PC-3 (cell line): ENCODE measurements around the gene ADAMTS1. TPM values are rescaled to one million over a fixed set of nuclear protein-coding genes. Genes with fewer than 3 reads are reported as not detected.

Experiments used
- ATAC-seq: fragments of 200-7000 bp; cut with Tn5 transposase; 2 replicates; pipeline ENCODE4 v1.9.1; 2020; ENCODE audit warnings: mild to moderate bottlenecking, moderate library complexity
- BruUV-seq: library from RNA; stranded (reverse); fragments of 400-500 nt; replicated peaks from 2 replicates; lab custom pipeline; 2021; lab: Mats Ljungman, UMichigan
- CTCF ChIA-PET: fragments of 300-600 bp; sonication (Branson Sonifier 250); formaldehyde crosslinking; loops from one replicate; lab custom pipeline; 2022; ENCODE audit warnings: antibody characterized with exemption; lab: Charles Lee
- POLR2A ChIA-PET: fragments of 300-600 bp; sonication (Branson Sonifier 250); formaldehyde crosslinking; loops from one replicate; lab custom pipeline; 2022; ENCODE audit warnings: antibody characterized with exemption; ENCODE audit not compliant: unreplicated experiment; lab: Charles Lee
- DNase-seq: peaks from one replicate; pipeline ENCODE4 v3.0.0-alpha.2; 2015
- H2AFZ ChIP-seq: fragments of 300-600 bp; sonication (generic); 2 replicates; pipeline ENCODE4 v1.6.0; 2016; ENCODE audit warnings: antibody characterized with exemption, low read length
- H3F3A ChIP-seq: fragments of 300-600 bp; sonication (generic); one replicate; pipeline ENCODE4 v1.6.0; 2017; ENCODE audit warnings: antibody characterized with exemption, low read length, control low read depth, mild to moderate bottlenecking; ENCODE audit not compliant: unreplicated experiment
- H3K27ac ChIP-seq: fragments of 300-600 bp; sonication (generic); 2 replicates; pipeline ENCODE4 v1.5.1; 2016; ENCODE audit warnings: mild to moderate bottlenecking, low read length
- H3K27me3 ChIP-seq: fragments of 300-600 bp; sonication (generic); 2 replicates; pipeline ENCODE4 v1.6.1; 2016; ENCODE audit warnings: low read length, mixed read lengths
- H3K36me3 ChIP-seq: fragments of 300-600 bp; sonication (generic); 2 replicates; pipeline ENCODE4 v1.6.1; 2016; ENCODE audit warnings: low read depth, mixed run types, low read length, mixed read lengths
- H3K4me1 ChIP-seq: fragments of 300-600 bp; sonication (generic); 2 replicates; pipeline ENCODE4 v1.5.1; 2016; ENCODE audit warnings: low read length; ENCODE audit not compliant: insufficient read depth
- H3K4me2 ChIP-seq: fragments of 300-600 bp; sonication (generic); 2 replicates; pipeline ENCODE4 v1.6.0; 2016; ENCODE audit warnings: low read length
- H3K4me3 ChIP-seq: fragments of 300-600 bp; sonication (generic); 2 replicates; pipeline ENCODE4 v1.5.1; 2016; ENCODE audit warnings: mild to moderate bottlenecking, low read length, mixed read lengths
- H3K79me2 ChIP-seq: fragments of 300-600 bp; sonication (generic); 2 replicates; pipeline ENCODE4 v1.6.1; 2017; ENCODE audit warnings: low read length, mixed read lengths
- H3K9ac ChIP-seq: fragments of 300-600 bp; sonication (generic); 2 replicates; pipeline ENCODE4 v1.6.0; 2016; ENCODE audit warnings: mild to moderate bottlenecking, low read length
- H3K9me2 ChIP-seq: fragments of 300-600 bp; sonication (generic); replicated peaks from 2 replicates; pipeline ENCODE4 v1.6.1; 2016; ENCODE audit warnings: mixed run types, low read length, mixed read lengths
- H3K9me3 ChIP-seq: fragments of 300-600 bp; sonication (generic); 2 replicates; pipeline ENCODE4 v1.6.1; 2016; ENCODE audit warnings: low read length, mixed read lengths
- H4K20me1 ChIP-seq: fragments of 300-600 bp; sonication (generic); 2 replicates; pipeline ENCODE4 v1.6.1; 2016; ENCODE audit warnings: low read length, mixed read lengths
- EZH2 ChIP-seq: fragments of 300-600 bp; sonication (generic); IDR thresholded peaks from one replicate; pipeline ENCODE4 v1.6.1; 2017; ENCODE audit warnings: antibody characterized with exemption, mild to moderate bottlenecking, low read length; ENCODE audit not compliant: unreplicated experiment
- EZH2phosphoT487 ChIP-seq: fragments of 300-600 bp; sonication (generic); IDR thresholded peaks from 2 replicates; pipeline ENCODE4 v1.6.1; 2018; ENCODE audit warnings: mild to moderate bottlenecking, antibody characterized with exemption, low read length, borderline replicate concordance
- intact Hi-C: fragments of 100-400 bp; cut with micrococcal nuclease; formaldehyde crosslinking; loops from 2 replicates; pipeline ENCODE4 v1.9.0; 2023
- total RNA-seq: library from RNA; depleted of rRNA; stranded (reverse); fragments of >200 nt; gene quantifications from 2 replicates; pipeline ENCODE4 v1.2.3, GENCODE V29; 2014
- TF ChIP-seq, protein P1 (sequence below): fragments of 300-600 bp; sonication (generic); conservative IDR thresholded peaks from 2 replicates; pipeline ENCODE4 v1.5.1; 2017; ENCODE audit warnings: antibody characterized with exemption, low read depth, mild to moderate bottlenecking, low read length

The ADAMTS1 gene
- total RNA-seq, 1 experiment from 2014 or later = 12.9 TPM

DNA sequence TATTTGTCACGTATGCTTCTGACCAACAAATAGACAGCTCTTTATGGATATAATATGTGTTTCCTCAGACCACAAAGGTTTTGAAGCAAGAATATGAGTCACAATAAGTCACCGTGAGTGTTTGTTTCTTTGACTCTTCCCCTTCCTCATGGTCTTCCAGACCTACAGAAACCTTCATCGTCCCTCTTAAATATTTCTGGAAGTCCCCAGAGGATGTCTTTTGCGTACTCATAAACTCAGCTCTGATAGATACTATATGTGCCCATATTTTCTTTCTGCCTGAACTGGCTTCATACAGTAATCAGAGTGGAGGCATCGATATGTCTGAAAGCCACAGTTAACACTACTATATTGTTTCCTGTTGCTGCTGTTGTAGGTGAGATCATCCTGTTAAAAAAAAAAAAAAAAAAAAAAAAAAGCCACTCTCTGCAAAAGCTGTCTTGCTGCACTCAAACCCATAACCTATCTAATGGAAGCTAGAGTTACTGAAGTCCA is 38.4 kb downstream of the ADAMTS1 start:
- ATAC-seq = peak; percentile 99
- no TSS peak for BruUV-seq
- H3K4me1 ChIP-seq = peaks cover 20% of the 10 kb centered on the region
- H3K27me3 ChIP-seq = no peaks in the 10 kb centered on the region
- H3K36me3 ChIP-seq = no peaks in the 10 kb centered on the region
- H4K20me1 ChIP-seq = no peaks in the 10 kb centered on the region
- H3K27ac ChIP-seq = peak overlapping the region; percentile 63
- CTCF ChIA-PET = interaction anchor here (0.6 to 2.1 kb wide), 4 partner anchors 9 to 1706 kb away, joined by 3 to 14 read pairs (median 4); no protein-coding TSS in a partner anchor
- H3K9me3 ChIP-seq = no peaks in the 10 kb centered on the region
- peak overlapping the region; percentile 27; the same call in 1 of the 2 replicates for H3K4me3 ChIP-seq
- intact Hi-C loops = no loop called here
- H3K9me2 ChIP-seq = no peaks in the 10 kb centered on the region
- peak overlapping the region; percentile 70 for H3K4me2 ChIP-seq
- no peak overlapping the region for H3K9ac ChIP-seq
- TF ChIP-seq, protein P1, sequence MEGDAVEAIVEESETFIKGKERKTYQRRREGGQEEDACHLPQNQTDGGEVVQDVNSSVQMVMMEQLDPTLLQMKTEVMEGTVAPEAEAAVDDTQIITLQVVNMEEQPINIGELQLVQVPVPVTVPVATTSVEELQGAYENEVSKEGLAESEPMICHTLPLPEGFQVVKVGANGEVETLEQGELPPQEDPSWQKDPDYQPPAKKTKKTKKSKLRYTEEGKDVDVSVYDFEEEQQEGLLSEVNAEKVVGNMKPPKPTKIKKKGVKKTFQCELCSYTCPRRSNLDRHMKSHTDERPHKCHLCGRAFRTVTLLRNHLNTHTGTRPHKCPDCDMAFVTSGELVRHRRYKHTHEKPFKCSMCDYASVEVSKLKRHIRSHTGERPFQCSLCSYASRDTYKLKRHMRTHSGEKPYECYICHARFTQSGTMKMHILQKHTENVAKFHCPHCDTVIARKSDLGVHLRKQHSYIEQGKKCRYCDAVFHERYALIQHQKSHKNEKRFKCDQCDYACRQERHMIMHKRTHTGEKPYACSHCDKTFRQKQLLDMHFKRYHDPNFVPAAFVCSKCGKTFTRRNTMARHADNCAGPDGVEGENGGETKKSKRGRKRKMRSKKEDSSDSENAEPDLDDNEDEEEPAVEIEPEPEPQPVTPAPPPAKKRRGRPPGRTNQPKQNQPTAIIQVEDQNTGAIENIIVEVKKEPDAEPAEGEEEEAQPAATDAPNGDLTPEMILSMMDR = no peak
- TF ChIP-seq EZH2phosphoT487 = no peak
- TF ChIP-seq EZH2 = no peak
- peak overlapping the region; percentile 39 for H2AFZ ChIP-seq
- peaks cover 6% of the 10 kb centered on the region for H3F3A ChIP-seq
- no peaks in the 10 kb centered on the region for H3K79me2 ChIP-seq
- POLR2A ChIA-PET = interaction anchor here (0.6 to 0.7 kb wide), 2 partner anchors 11 to 280 kb away, joined by 3 read pairs; no protein-coding TSS in a partner anchor
- peak; percentile 82 for DNase-seq

DNA sequence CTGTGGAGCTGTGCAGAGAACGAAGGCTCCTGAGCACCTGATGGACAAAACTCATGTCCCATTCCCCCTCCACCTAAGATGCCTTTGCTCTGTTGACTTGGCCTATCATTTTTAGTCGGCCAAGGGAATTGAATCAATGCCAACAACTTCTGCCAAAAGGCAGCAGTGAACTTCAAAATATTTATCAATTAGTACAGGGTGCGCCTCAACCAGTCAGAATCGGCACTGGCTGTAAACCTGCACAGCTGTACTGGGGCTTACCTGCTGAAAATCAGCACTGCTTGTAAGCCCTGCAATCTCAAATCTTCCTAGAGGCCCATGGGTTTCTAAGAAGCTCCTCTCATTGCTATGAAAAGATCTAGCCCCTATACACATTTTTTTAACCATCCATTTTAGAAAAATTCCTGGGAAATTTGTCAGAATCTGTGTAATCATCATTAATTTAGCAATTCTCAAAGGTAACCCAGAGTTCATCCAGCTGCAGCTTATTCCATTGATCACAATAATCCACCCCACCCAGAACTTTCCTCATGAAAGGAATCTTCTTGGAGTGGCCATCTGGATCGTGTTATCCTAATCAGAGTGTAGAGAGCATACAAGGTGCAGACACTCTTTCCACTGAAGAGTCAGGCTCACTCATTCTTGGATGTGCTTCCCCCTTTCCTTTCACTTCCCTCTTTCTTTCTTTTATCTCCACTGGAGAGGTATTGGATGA is 40.2 kb downstream of the ADAMTS1 start:
- H4K20me1 ChIP-seq = no peaks in the 10 kb centered on the region
- DNase-seq (no peak), ATAC-seq (no peak)
- intact Hi-C loops = no loop called here
- H3K9me2 ChIP-seq = no peaks in the 10 kb centered on the region
- no TSS peak for BruUV-seq
- H3K4me1 ChIP-seq = peaks cover 20% of the 10 kb centered on the region
- H3K9ac ChIP-seq = no peak overlapping the region
- TF ChIP-seq EZH2phosphoT487 = no peak
- TF ChIP-seq EZH2 = no peak
- TF ChIP-seq, protein P1 = no peak
- H3F3A ChIP-seq = peaks cover 6% of the 10 kb centered on the region
- H3K79me2 ChIP-seq = no peaks in the 10 kb centered on the region
- H3K9me3 ChIP-seq = no peaks in the 10 kb centered on the region
- no peaks in the 10 kb centered on the region for H3K27me3 ChIP-seq
- H3K27ac ChIP-seq = no peak overlapping the region
- H3K36me3 ChIP-seq = no peaks in the 10 kb centered on the region
- H3K4me3 ChIP-seq = no peak overlapping the region
- no peak overlapping the region for H3K4me2 ChIP-seq
- ChIA-PET POLR2A (no interaction called here), CTCF (no interaction called here)
- no peak overlapping the region for H2AFZ ChIP-seq

DNA sequence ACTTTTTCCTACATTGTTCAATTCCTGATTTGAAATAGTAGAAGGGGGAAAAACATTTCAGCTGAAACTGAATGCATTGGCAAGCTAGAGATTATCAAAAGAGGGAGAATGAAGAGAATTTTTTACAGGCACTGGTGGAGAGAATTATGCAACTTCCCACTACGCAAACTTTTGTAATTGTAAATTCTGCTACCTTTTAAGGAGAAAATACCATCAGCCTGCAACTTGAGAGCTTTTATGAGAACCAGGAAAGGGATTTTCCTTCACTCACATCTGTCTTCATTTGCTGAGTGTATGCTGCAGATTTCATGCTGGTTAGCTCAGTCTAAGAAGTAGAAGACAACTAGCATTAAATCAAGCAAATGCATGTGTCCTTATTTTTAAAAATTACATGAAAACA is 43.7 kb downstream of the ADAMTS1 start:
- H3K9me3 ChIP-seq = no peaks in the 10 kb centered on the region
- no peak overlapping the region for H3K4me2 ChIP-seq
- H3F3A ChIP-seq = peaks cover 6% of the 10 kb centered on the region
- no peaks in the 10 kb centered on the region for H3K27me3 ChIP-seq
- no peaks in the 10 kb centered on the region for H3K36me3 ChIP-seq
- BruUV-seq = no TSS peak
- no peak overlapping the region for H3K4me3 ChIP-seq
- H4K20me1 ChIP-seq = no peaks in the 10 kb centered on the region
- DNase-seq = no peak
- ChIA-PET CTCF (no interaction called here), POLR2A (no interaction called here)
- intact Hi-C loops = no loop called here
- no peak overlapping the region for H3K9ac ChIP-seq
- no peaks in the 10 kb centered on the region for H3K9me2 ChIP-seq
- TF ChIP-seq EZH2phosphoT487 (no peak), EZH2 (no peak)
- TF ChIP-seq, protein P1 = no peak
- peaks cover 24% of the 10 kb centered on the region for H3K4me1 ChIP-seq
- H3K27ac ChIP-seq = no peak overlapping the region
- ATAC-seq = no peak
- H2AFZ ChIP-seq = no peak overlapping the region
- no peaks in the 10 kb centered on the region for H3K79me2 ChIP-seq
